GM10847 (cell line): ENCODE data around the gene LUZP2.

Experiments
- POLR2A ChIP-seq: IDR thresholded peaks from 2 replicates; pipeline ENCODE4 v1.6.1; 2011; ENCODE audit not compliant: insufficient read length; ENCODE audit errors: extremely low read depth

Gene LUZP2

GRCh38 chr11:25119416-25119815, 622.6 kb downstream of the LUZP2 start:
- no peak for TF ChIP-seq POLR2A
